HUES48 (cell line): ENCODE measurements around the gene CCDC106.

ENCODE experiments used
- H3K27ac ChIP-seq: one replicate; pipeline ENCODE4 v1.7.0; 2013; ENCODE audit warnings: low read depth, low read length, inconsistent platforms
- H3K27me3 ChIP-seq: 2 replicates; pipeline ENCODE4 v1.6.1; 2013; ENCODE audit warnings: mild to moderate bottlenecking, low read length; ENCODE audit not compliant: control insufficient read depth, insufficient read depth
- H3K36me3 ChIP-seq: 2 replicates; pipeline ENCODE4 v1.6.1; 2013; ENCODE audit warnings: low read length; ENCODE audit not compliant: control insufficient read depth, insufficient read depth
- H3K4me1 ChIP-seq: 2 replicates; pipeline ENCODE4 v1.6.1; 2013; ENCODE audit warnings: mild to moderate bottlenecking, low read length; ENCODE audit not compliant: control insufficient read depth, insufficient read depth
- H3K4me3 ChIP-seq: 2 replicates; pipeline ENCODE4 v1.5.1; 2013; ENCODE audit warnings: mild to moderate bottlenecking, low read depth, low read length
- H3K9ac ChIP-seq: 2 replicates; pipeline ENCODE4 v1.6.1; 2013; ENCODE audit warnings: mild to moderate bottlenecking, low read depth, low read length, moderate library complexity
- H3K9me3 ChIP-seq: 2 replicates; pipeline ENCODE4 v1.6.1; 2013; ENCODE audit warnings: low read length; ENCODE audit not compliant: control insufficient read depth, insufficient read depth

The CCDC106 gene

DNA sequence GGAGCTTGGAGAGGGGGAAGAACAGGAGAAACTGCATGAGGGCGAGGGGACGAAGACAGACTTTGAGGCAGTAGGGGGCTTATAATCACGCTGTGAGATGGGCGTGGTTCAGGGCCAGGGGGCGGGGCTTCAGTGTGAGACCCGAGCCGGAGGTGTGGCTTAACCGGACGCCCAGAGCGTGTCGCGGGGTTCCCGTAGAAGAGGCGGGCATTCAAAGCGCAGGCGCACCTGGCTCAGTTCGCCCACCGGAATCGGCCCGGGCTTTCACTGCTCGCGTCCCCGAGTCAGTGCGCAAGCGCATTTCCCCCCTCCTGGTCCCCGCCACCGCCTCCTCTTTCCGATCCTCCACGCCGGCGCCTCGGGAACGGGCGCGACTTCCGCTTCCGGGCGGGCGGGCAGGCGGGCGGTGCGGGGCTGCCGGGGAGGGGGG, 42.8 kb upstream of the CCDC106 start:
- peaks cover 11% of the 10 kb centered on the region for H3K36me3 ChIP-seq
- peak overlapping the region; percentile 65 for H3K4me3 ChIP-seq
- no peaks in the 10 kb centered on the region for H3K9me3 ChIP-seq
- H3K27me3 ChIP-seq: no peaks in the 10 kb centered on the region
- peak overlapping the region; percentile 43; the same call in 1 of the 2 replicates for H3K9ac ChIP-seq
- H3K4me1 ChIP-seq: peaks cover 13% of the 10 kb centered on the region
- peak overlapping the region; percentile 95 for H3K27ac ChIP-seq

DNA sequence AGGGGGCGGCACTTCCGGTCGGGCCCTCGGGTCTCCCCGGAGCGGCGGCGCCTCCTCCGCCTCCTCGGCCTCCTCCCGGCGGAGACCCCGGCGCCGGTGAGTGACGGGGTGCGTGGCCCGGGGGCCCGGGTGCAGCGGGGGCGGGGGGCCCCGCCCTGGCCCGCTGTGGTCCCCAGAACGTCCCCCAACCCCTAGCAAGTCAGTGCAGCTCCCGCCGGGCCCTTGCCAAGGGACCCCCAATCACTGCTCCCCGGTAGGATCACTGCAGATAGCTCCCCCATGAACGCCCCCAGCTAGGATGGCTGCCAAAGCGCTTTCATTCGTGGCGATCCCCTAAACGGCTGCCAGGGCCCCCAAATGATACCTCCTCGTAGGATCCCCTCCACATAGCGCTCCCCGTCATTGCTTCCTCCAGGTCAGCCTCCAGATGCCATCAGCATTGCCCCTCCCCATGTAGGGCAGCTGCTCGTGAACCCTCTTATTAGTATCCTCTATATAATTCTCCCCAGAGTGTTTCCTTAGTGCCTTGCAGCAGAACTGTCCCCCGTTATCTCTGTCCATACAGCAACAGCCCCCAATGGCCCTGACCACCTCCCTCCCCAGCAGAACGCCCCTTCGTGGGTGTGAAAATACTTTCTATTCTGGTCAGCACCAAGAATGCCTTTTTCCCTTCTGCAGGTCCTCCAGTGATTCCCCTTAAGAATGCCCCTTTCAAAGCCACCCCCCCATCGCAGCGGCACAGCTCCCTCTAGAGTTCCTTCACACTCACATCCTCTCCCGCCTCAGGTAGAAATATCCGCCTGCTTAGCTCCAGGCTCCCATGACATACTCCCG, 42.2 kb upstream of the CCDC106 start, which contains the start of gene ZNF865:
TSS of gene ZNF865 (plus strand) at position 11 of the 834 bp plus-strand sequence. CDS start 7,972 bp downstream, outside the sequence.
- H3K36me3 ChIP-seq: peaks cover 11% of the 10 kb centered on the region
- peak within 1 kb of the TSS; percentile 82 for H3K4me3 ChIP-seq
- peak within 1 kb of the TSS; percentile 95 for H3K27ac ChIP-seq
- H3K9ac ChIP-seq: peak within 1 kb of the TSS; percentile 60
- peaks cover 11% of the 10 kb centered on the region for H3K4me1 ChIP-seq
- H3K27me3 ChIP-seq: no peaks in the 10 kb centered on the region
- H3K9me3 ChIP-seq: no peaks in the 10 kb centered on the region

DNA sequence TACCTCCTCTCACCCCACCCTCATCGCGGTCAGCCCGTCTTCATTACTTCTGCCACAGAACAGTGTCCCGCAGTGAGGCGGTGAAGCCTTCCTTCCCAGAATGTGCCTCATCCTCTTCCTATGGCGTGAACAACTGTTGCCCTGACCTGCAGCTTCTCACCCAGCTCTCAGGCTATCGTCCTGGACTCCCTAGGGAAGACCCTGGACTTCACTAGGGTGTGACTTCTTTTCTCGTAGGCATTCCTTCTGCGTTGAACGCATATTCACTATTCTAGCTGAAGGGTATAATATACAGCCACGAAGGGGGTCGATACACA, 41.6 kb upstream of the CCDC106 start:
- no peaks in the 10 kb centered on the region for H3K27me3 ChIP-seq
- peak overlapping the region; percentile 82 for H3K4me3 ChIP-seq
- peak overlapping the region; percentile 95 for H3K27ac ChIP-seq
- no peak overlapping the region for H3K9ac ChIP-seq
- H3K36me3 ChIP-seq: peaks cover 11% of the 10 kb centered on the region
- peaks cover 7% of the 10 kb centered on the region for H3K4me1 ChIP-seq
- H3K9me3 ChIP-seq: no peaks in the 10 kb centered on the region

GRCh38 chr19:55606817-55607216, 41.2 kb upstream of the CCDC106 start:
- peaks cover 7% of the 10 kb centered on the region for H3K4me1 ChIP-seq
- H3K27me3 ChIP-seq: no peaks in the 10 kb centered on the region
- peak overlapping the region; percentile 82 for H3K4me3 ChIP-seq
- H3K36me3 ChIP-seq: peaks cover 11% of the 10 kb centered on the region
- H3K9ac ChIP-seq: no peak overlapping the region
- peak overlapping the region; percentile 95 for H3K27ac ChIP-seq
- no peaks in the 10 kb centered on the region for H3K9me3 ChIP-seq

- peaks cover 7% of the 10 kb centered on the region for H3K4me1 ChIP-seq
- H3K9ac ChIP-seq: no peak overlapping the region
- no peaks in the 10 kb centered on the region for H3K9me3 ChIP-seq
- no peak overlapping the region for H3K27ac ChIP-seq
- H3K4me3 ChIP-seq: no peak overlapping the region
- no peaks in the 10 kb centered on the region for H3K27me3 ChIP-seq
- peaks cover 11% of the 10 kb centered on the region for H3K36me3 ChIP-seq
Observed at GRCh38 chr19:55609326-55609725, 38.7 kb upstream of the CCDC106 start.

DNA sequence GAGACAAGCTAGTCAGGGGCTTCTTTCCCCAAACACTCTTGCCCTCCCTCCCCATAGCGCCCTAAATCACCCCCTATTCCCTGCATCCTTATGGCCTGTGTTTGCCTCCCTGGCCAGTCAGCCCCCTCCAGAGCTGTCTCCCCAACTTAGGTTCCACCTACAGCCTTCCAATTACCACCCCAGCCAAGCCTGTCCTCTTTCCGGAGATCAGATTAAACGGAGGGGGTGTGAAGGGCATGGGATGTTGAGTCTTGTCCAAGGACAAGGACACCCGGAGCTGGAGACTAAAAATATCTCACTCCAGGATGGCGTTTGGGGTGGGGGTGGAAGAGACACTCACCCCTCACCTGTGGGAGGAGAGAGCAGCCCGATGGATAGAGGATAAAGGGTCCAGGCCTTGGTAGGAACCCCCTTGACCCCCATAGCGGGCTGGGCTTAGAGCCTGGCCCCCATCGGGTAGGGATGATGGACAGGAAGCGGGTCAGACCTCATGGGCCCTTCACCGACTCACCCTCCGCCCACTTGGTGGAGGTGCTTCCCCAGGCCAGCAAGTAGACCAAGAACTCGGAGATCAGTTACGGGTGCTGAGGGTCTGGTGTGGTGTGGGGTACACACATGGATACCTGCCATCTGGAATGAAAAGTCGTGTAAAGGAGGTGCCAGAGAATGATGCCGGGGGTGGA, 36.6 kb upstream of the CCDC106 start:
- Histone ChIP-seq H3K36me3 (peaks cover 26% of the 10 kb centered on the region), H3K4me1 (peaks cover 6% of the 10 kb centered on the region), H3K9ac (no peak overlapping the region), H3K27me3 (no peaks in the 10 kb centered on the region), H3K4me3 (no peak overlapping the region), H3K9me3 (no peaks in the 10 kb centered on the region), H3K27ac (no peak overlapping the region)

GRCh38 chr19:55611983-55612645, 35.9 kb upstream of the CCDC106 start:
- H3K4me3 ChIP-seq: no peak overlapping the region
- H3K36me3 ChIP-seq: peaks cover 25% of the 10 kb centered on the region
- H3K9ac ChIP-seq: no peak overlapping the region
- no peaks in the 10 kb centered on the region for H3K9me3 ChIP-seq
- H3K4me1 ChIP-seq: no peaks in the 10 kb centered on the region
- no peaks in the 10 kb centered on the region for H3K27me3 ChIP-seq
- H3K27ac ChIP-seq: no peak overlapping the region

DNA sequence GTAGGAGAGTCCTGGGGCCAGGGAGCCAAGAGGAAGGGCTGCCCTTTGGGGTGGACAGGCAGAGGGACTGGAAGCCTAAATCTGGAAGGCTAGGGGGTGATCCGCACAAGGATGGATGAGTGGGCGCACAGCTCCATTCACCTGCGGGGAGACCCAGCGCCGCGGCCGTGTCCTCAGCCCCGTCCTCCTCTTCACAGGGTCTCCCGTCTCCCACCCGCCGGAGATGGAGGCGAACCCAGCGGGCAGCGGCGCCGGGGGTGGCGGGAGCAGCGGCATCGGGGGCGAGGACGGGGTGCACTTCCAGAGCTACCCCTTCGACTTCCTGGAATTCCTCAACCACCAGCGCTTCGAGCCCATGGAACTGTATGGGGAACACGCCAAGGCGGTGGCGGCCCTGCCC, 34.6 kb upstream of the CCDC106 start:
- H3K27me3 ChIP-seq: no peaks in the 10 kb centered on the region
- H3K27ac ChIP-seq: no peak overlapping the region
- no peak overlapping the region for H3K9ac ChIP-seq
- H3K4me3 ChIP-seq: no peak overlapping the region
- H3K4me1 ChIP-seq: no peaks in the 10 kb centered on the region
- no peaks in the 10 kb centered on the region for H3K9me3 ChIP-seq
- H3K36me3 ChIP-seq: peaks cover 29% of the 10 kb centered on the region

- H3K4me1 ChIP-seq: no peaks in the 10 kb centered on the region
- H3K36me3 ChIP-seq: peaks cover 29% of the 10 kb centered on the region
- no peaks in the 10 kb centered on the region for H3K27me3 ChIP-seq
- no peaks in the 10 kb centered on the region for H3K9me3 ChIP-seq
- no peak overlapping the region for H3K27ac ChIP-seq
- no peak overlapping the region for H3K9ac ChIP-seq
- H3K4me3 ChIP-seq: no peak overlapping the region
Observed at GRCh38 chr19:55613930-55614710, 33.9 kb upstream of the CCDC106 start.

DNA sequence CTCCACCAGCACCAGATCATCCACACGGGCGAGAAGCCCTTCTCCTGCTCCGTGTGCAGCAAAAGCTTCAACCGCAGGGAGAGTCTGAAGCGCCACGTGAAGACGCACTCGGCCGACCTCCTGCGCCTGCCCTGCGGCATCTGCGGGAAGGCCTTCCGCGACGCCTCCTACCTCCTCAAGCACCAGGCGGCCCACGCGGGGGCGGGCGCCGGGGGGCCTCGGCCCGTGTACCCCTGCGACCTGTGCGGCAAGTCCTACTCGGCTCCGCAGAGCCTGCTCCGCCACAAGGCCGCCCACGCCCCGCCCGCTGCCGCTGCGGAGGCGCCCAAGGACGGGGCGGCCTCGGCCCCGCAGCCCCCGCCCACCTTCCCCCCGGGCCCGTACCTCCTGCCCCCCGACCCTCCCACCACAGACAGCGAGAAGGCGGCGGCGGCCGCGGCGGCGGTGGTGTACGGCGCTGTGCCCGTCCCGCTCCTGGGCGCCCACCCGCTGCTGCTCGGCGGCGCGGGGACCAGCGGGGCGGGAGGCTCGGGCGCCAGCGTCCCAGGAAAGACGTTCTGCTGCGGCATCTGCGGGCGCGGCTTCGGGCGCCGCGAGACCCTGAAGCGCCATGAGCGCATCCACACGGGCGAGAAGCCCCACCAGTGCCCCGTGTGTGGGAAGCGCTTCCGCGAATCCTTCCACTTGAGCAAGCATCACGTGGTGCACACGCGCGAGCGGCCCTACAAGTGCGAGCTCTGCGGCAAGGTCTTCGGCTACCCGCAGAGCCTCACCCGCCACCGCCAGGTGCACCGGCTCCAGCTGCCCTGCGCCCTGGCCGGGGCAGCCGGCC, 33.1 kb upstream of the CCDC106 start:
- Histone ChIP-seq H3K36me3 (peaks cover 25% of the 10 kb centered on the region), H3K9ac (no peak overlapping the region), H3K27me3 (no peaks in the 10 kb centered on the region), H3K9me3 (no peaks in the 10 kb centered on the region), H3K4me1 (no peaks in the 10 kb centered on the region), H3K27ac (no peak overlapping the region), H3K4me3 (no peak overlapping the region)
